PFSK-1 (cell line): ENCODE measurements around the gene TMEM203.

Source experiments
- FOXP2 ChIP-seq: optimal IDR thresholded peaks from 2 replicates; pipeline ENCODE3; 2011; ENCODE audit warnings: borderline replicate concordance, control low read depth, inconsistent platforms; ENCODE audit not compliant: insufficient read depth; ENCODE audit errors: extremely low read length, extremely low read depth
- POLR2AphosphoS5 ChIP-seq: IDR thresholded peaks from 2 replicates; pipeline ENCODE4 v1.6.1; 2012; ENCODE audit warnings: low read depth, mild to moderate bottlenecking, control low read depth, low read length, moderate library complexity
- SIN3A ChIP-seq: IDR thresholded peaks from 2 replicates; pipeline ENCODE4 v1.6.1; 2012; ENCODE audit warnings: mild to moderate bottlenecking, low read length, moderate library complexity, borderline replicate concordance; ENCODE audit not compliant: insufficient read depth
- TAF1 ChIP-seq: IDR thresholded peaks from 2 replicates; pipeline ENCODE4 v1.6.1; 2012; ENCODE audit warnings: low read length, control low read depth, borderline replicate concordance; ENCODE audit not compliant: insufficient read depth
- TF ChIP-seq, protein P1 (sequence below), 2 experiments: IDR thresholded peaks; 2 replicates each; pipeline versions ENCODE4 v1.6.1 to v1.8.0; 2011 to 2012; ENCODE audit warnings: low read depth in 2 of 2, low read length in 2 of 2, control low read depth in 1 of 2, inconsistent platforms in 1 of 2, mild to moderate bottlenecking in 1 of 2, moderate library complexity in 1 of 2; ENCODE audit not compliant: insufficient read depth in 1 of 2

Gene TMEM203

DNA sequence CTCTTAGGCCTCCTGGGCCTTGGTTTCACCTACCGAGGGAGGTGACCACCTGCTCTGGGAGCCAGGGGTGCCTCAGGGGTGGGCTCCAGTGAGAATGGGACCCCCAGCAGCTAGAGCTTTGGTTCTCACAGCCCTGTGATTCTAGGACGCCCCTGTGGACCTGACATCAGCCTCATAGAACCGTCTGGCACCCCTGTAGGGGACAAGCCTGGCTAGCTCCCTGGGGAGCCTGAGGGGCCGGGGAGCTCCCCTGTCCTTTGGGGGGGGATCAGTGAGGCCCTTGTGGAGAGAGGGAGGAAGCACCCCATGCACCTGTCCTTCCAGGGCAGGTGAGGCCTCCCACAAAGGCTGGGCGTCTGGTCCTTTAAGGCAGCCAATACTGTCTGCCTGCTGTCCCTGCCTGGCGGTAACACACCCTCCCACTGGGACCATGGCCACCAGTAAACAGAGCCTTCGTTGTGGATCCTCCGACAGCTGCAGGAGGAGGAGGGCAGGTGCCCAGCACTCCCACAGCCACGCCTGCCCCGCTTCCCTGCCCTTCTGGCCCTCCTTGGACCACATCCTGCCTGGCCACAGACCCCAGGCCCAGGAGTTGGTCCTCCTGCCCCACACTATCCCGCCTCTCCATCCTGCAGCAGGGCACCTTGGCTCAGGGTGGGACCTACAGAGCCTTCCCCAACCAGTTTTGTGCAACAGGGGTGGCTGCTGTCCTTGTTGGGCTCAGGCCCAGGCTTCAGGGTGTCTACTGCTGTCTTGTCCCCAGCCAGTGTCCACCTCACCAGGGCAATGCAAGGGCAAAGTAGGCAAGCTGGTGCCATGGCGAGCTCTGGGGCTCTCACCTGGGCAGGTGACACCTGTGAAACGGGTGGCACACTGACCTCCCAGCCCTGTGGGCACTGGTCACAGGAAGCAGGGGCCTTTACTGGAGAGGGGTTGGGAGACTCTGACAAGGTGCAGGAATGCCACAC lies 32.6 kb upstream of the TMEM203 start:
- TF ChIP-seq, protein P1, sequence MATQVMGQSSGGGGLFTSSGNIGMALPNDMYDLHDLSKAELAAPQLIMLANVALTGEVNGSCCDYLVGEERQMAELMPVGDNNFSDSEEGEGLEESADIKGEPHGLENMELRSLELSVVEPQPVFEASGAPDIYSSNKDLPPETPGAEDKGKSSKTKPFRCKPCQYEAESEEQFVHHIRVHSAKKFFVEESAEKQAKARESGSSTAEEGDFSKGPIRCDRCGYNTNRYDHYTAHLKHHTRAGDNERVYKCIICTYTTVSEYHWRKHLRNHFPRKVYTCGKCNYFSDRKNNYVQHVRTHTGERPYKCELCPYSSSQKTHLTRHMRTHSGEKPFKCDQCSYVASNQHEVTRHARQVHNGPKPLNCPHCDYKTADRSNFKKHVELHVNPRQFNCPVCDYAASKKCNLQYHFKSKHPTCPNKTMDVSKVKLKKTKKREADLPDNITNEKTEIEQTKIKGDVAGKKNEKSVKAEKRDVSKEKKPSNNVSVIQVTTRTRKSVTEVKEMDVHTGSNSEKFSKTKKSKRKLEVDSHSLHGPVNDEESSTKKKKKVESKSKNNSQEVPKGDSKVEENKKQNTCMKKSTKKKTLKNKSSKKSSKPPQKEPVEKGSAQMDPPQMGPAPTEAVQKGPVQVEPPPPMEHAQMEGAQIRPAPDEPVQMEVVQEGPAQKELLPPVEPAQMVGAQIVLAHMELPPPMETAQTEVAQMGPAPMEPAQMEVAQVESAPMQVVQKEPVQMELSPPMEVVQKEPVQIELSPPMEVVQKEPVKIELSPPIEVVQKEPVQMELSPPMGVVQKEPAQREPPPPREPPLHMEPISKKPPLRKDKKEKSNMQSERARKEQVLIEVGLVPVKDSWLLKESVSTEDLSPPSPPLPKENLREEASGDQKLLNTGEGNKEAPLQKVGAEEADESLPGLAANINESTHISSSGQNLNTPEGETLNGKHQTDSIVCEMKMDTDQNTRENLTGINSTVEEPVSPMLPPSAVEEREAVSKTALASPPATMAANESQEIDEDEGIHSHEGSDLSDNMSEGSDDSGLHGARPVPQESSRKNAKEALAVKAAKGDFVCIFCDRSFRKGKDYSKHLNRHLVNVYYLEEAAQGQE (IDR thresholded peaks at IDR 0.05; ENCODE audit: insufficient read depth in 1 of 2, low read depth in 2 of 2, low read length in 2 of 2) = no peak
- no peak for TF ChIP-seq POLR2AphosphoS5
- TF ChIP-seq SIN3A = no peak
- no peak for TF ChIP-seq TAF1
- no peak for TF ChIP-seq FOXP2

DNA sequence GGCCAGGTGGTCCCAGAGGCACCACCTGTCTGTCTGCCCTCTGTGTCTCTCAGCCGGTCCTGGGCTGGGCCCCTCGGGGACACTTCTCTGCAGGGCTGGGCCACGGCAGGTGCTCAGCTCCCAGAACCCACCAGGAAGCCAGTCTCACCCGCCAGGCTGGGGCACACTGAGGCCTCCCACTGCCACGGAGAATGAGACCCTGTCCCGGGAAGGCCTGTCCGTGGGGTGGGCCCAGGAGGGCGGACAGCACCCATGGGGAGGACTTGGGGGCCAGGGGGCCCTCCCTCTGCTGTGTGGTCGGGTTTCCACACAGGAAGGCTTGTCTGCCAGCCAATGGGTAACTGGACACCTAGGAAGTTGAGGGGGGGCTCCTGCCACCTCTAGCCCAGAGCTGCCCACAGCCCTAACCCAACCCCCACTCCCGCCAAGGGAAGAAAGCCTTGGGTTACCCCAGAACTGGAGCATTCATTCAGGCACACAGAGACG lies 31.5 kb upstream of the TMEM203 start:
- TF ChIP-seq POLR2AphosphoS5 (no peak), FOXP2 (no peak), TAF1 (no peak), SIN3A (no peak)
- TF ChIP-seq, protein P1 (IDR thresholded peaks at IDR 0.05; ENCODE audit: insufficient read depth in 1 of 2, low read depth in 2 of 2, low read length in 2 of 2) = no peak

DNA sequence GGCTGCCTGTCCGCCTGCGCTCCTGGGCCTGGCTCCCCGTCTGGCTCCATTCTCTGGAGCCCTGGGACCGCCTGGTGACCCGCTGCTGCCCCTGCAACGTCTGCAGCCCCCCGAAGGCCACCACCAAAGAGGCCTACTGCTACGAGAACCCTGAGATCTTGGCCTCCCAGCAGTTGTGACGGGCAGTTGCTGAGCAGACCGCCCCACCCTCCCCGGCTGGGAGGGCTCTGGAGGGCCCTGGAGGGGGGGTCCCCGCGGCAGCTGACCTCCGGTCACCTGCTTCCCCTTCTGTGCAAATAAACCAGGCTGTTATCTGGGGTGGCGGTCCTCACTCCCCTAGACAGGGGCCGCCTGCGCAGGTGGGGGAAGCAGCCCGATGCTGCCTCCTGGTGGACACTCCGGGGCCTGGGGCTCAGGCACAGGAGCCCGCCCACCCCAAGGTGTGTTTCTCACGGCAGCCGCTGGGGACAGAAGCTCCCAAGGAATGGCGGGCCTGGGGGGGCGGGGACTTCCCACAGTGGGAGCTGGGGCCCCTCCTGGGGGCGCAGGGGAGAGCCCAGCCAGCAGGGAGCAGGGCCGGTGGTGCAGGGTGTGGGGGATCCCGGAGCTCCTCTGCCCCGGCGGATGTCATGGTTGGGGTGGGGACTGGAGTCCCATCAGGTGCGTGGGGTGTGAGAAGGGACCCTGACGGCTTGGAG lies 30.9 kb upstream of the TMEM203 start:
- TF ChIP-seq, protein P1 (IDR thresholded peaks at IDR 0.05; ENCODE audit: insufficient read depth in 1 of 2, low read depth in 2 of 2, low read length in 2 of 2) = no peak
- no peak for TF ChIP-seq TAF1
- no peak for TF ChIP-seq FOXP2
- TF ChIP-seq SIN3A = no peak
- TF ChIP-seq POLR2AphosphoS5 = no peak

DNA sequence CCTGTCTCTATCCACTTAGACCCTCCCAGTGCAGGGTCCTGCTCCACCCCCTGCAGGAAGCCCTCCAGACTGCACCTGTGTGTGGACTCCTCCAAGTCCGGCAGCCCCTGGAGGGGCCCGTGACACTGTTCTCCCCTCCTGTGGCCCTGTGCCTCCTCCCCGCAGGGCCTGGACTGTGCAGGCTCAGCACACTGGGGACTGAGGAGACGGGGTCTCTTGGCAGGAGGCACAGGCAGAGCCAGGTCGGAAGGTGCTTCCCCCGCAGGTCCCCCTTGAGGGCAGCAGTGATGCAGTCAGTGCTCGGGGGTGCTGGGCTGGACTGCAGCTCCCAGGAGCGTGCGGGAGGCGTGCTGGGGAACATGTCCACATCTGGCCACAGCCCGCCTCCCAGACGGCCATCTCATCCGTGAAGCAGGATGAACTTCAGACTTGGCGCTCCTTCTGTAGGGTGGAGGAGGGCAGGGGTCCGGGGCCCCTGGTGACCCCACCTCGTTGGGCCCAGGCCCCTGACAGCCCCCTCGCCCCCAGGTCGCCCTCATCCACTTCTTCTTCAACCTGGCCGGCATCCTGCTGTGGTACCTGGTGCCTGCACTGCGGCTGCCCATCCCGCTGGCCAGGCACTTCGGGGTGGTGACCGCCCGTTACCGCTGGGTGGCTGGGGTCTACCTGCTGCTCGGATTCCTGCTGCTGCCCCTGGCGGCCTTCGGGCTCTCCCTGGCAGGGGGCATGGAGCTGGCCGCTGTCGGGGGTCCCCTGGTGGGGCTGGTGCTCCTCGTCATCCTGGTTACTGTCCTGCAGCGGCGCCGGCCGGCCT lies 30.2 kb upstream of the TMEM203 start:
- TF ChIP-seq, protein P1 (IDR thresholded peaks at IDR 0.05; ENCODE audit: insufficient read depth in 1 of 2, low read depth in 2 of 2, low read length in 2 of 2) = no peak
- TF ChIP-seq TAF1 (no peak), POLR2AphosphoS5 (no peak), SIN3A (no peak), FOXP2 (no peak)
